HCT116 (cell line): ENCODE results near the gene TPPP2.

Experiments
- CEBPB ChIP-seq: IDR thresholded peaks from 2 replicates; pipeline ENCODE4 v1.6.1; 2012; ENCODE audit warnings: low read depth
- EZH2 ChIP-seq: fragments of 200-600 bp; sonication (generic); IDR thresholded peaks from 2 replicates; pipeline ENCODE4 v1.6.1; 2017; ENCODE audit warnings: antibody characterized with exemption, mixed run types
- EZH2phosphoT487 ChIP-seq: fragments of 200-600 bp; IDR thresholded peaks from 2 replicates; pipeline ENCODE4 v1.6.1; 2018; ENCODE audit warnings: antibody characterized with exemption, borderline replicate concordance
- POLR2A ChIP-seq: IDR thresholded peaks from 2 replicates; pipeline ENCODE4 v1.7.0; 2011; ENCODE audit warnings: borderline replicate concordance; ENCODE audit not compliant: insufficient read depth, insufficient read length; ENCODE audit errors: extremely low read depth
- POLR2AphosphoS5 ChIP-seq: IDR thresholded peaks from 2 replicates; pipeline ENCODE4 v1.6.1; 2011; ENCODE audit warnings: mild to moderate bottlenecking, low read depth, low read length, moderate library complexity
- SIN3A ChIP-seq: IDR thresholded peaks from 2 replicates; pipeline ENCODE4 v1.6.1; 2012; ENCODE audit warnings: low read depth
- TCF7L2 ChIP-seq: IDR thresholded peaks from 2 replicates; pipeline ENCODE4 v1.7.0; 2011; ENCODE audit warnings: borderline replicate concordance, inconsistent platforms; ENCODE audit not compliant: insufficient read depth, insufficient read length; ENCODE audit errors: extremely low read depth
- TF ChIP-seq, protein P1 (sequence below), 3 experiments: fragments of 200-600 bp in 1 of 3; sonication (generic) in 1 of 3; IDR thresholded peaks in 2 of 3; conservative IDR thresholded peaks in 1 of 3; 2 replicates each; pipeline ENCODE4 v1.5.1; 2012 to 2017; ENCODE audit warnings: low read depth in 2 of 3, low read length in 2 of 3, antibody characterized with exemption in 1 of 3, borderline replicate concordance in 1 of 3, control low read depth in 1 of 3, mild to moderate bottlenecking in 1 of 3, mixed read lengths in 1 of 3, mixed run types in 1 of 3, moderate library complexity in 1 of 3; ENCODE audit not compliant: insufficient read depth in 1 of 3

GRCh38 chr14:20998139-20998538, 31.9 kb upstream of the TPPP2 start:
- TF ChIP-seq EZH2phosphoT487 (no peak), POLR2A (no peak), EZH2 (no peak), SIN3A (no peak), POLR2AphosphoS5 (no peak), CEBPB (no peak), TCF7L2 (no peak)
- TF ChIP-seq, protein P1, sequence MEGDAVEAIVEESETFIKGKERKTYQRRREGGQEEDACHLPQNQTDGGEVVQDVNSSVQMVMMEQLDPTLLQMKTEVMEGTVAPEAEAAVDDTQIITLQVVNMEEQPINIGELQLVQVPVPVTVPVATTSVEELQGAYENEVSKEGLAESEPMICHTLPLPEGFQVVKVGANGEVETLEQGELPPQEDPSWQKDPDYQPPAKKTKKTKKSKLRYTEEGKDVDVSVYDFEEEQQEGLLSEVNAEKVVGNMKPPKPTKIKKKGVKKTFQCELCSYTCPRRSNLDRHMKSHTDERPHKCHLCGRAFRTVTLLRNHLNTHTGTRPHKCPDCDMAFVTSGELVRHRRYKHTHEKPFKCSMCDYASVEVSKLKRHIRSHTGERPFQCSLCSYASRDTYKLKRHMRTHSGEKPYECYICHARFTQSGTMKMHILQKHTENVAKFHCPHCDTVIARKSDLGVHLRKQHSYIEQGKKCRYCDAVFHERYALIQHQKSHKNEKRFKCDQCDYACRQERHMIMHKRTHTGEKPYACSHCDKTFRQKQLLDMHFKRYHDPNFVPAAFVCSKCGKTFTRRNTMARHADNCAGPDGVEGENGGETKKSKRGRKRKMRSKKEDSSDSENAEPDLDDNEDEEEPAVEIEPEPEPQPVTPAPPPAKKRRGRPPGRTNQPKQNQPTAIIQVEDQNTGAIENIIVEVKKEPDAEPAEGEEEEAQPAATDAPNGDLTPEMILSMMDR (IDR thresholded peaks at IDR 0.05 in 2 of 3, conservative IDR thresholded peaks at IDR 0.05 in 1 of 3; ENCODE audit: borderline replicate concordance in 1 of 3, insufficient read depth in 1 of 3, low read depth in 2 of 3, low read length in 2 of 3) = no peak
